Uterus (tissue), 2 donors: ENCODE results near the gene FOCAD.

Experiments
- CTCF ChIP-seq, 4 experiments: fragments of 200-600 bp in 2 of 4; fragments of 450-650 bp in 2 of 4; sonication (generic) in 2 of 4; IDR thresholded peaks; one replicate each; pipeline ENCODE4 v1.5.1; 2016 to 2019; ENCODE audit warnings: antibody characterized with exemption in 4 of 4, mild to moderate bottlenecking in 2 of 4, moderate library complexity in 1 of 4
- POLR2A ChIP-seq, 2 donors: fragments of 450-650 bp; IDR thresholded peaks; one replicate each; pipeline ENCODE4 v1.6.1; 2016; ENCODE audit warnings: antibody characterized with exemption in 2 of 2, mild to moderate bottlenecking in 1 of 2, moderate library complexity in 1 of 2

GRCh38 chr9:20783057-20784038 lies 99.3 kb downstream of the FOCAD start:
- TF ChIP-seq CTCF (IDR thresholded peaks at IDR 0.05) (no peak), POLR2A (IDR thresholded peaks at IDR 0.05) (no peak)
